HEK293 (cell line): ENCODE results near the gene NDOR1.

Experiments used
- EGR2 ChIP-seq: fragments of 450-650 bp; formaldehyde crosslinking; IDR thresholded peaks from 2 replicates; pipeline ENCODE4 v1.5.1; 2016; ENCODE audit warnings: low read depth, missing biosample characterization, missing genetic modification characterization
- KLF1 ChIP-seq: fragments of 450-650 bp; formaldehyde crosslinking; IDR thresholded peaks from 2 replicates; pipeline ENCODE4 v1.5.1; 2016; ENCODE audit warnings: missing biosample characterization, missing genetic modification characterization
- KLF10 ChIP-seq: fragments of 450-650 bp; IDR thresholded peaks from 2 replicates; pipeline ENCODE4 v1.5.1; 2018; ENCODE audit warnings: missing biosample characterization, mild to moderate bottlenecking, missing genetic modification characterization
- KLF8 ChIP-seq: fragments of 450-650 bp; formaldehyde crosslinking; IDR thresholded peaks from 2 replicates; pipeline ENCODE4 v1.5.1; 2016; ENCODE audit warnings: missing biosample characterization, missing genetic modification characterization
- PBX3 ChIP-seq: sonication (generic); formaldehyde crosslinking; IDR thresholded peaks from 2 replicates; pipeline ENCODE4 v1.8.1; 2022; ENCODE audit warnings: mild to moderate bottlenecking, moderate library complexity, missing genetic modification reagents
- REST ChIP-seq: fragments of 450-650 bp; formaldehyde crosslinking; IDR thresholded peaks from 2 replicates; pipeline ENCODE4 v1.5.1; 2016; ENCODE audit warnings: missing biosample characterization, missing genetic modification characterization
- SETDB1 ChIP-seq: IDR thresholded peaks from one replicate; pipeline ENCODE4 v1.6.1; 2017; ENCODE audit warnings: mild to moderate bottlenecking, low read length, moderate library complexity, mixed read lengths; ENCODE audit not compliant: insufficient read length
- SP2 ChIP-seq: fragments of 450-650 bp; formaldehyde crosslinking; IDR thresholded peaks from 2 replicates; pipeline ENCODE4 v1.5.1; 2016; ENCODE audit warnings: missing biosample characterization, missing genetic modification characterization
- SP7 ChIP-seq: fragments of 450-650 bp; formaldehyde crosslinking; IDR thresholded peaks from 2 replicates; pipeline ENCODE4 v1.5.1; 2016; ENCODE audit warnings: missing biosample characterization, missing genetic modification characterization
- WT1 ChIP-seq: fragments of 450-650 bp; formaldehyde crosslinking; IDR thresholded peaks from 2 replicates; pipeline ENCODE4 v1.5.1; 2016; ENCODE audit warnings: missing biosample characterization, missing genetic modification characterization
- ZBTB1 ChIP-seq: fragments of 450-650 bp; formaldehyde crosslinking; IDR thresholded peaks from 2 replicates; pipeline ENCODE4 v1.5.1; 2016; ENCODE audit warnings: missing biosample characterization, missing genetic modification characterization
- ZBTB10 ChIP-seq: fragments of 450-650 bp; formaldehyde crosslinking; IDR thresholded peaks from 2 replicates; pipeline ENCODE4 v1.5.1; 2016; ENCODE audit warnings: missing biosample characterization, missing genetic modification characterization
- ZNF133 ChIP-seq: fragments of 450-650 bp; formaldehyde crosslinking; IDR thresholded peaks from 2 replicates; pipeline ENCODE4 v1.5.1; 2016; ENCODE audit warnings: missing biosample characterization, missing genetic modification characterization
- ZNF138 ChIP-seq: fragments of 450-650 bp; formaldehyde crosslinking; IDR thresholded peaks from 2 replicates; pipeline ENCODE4 v1.5.1; 2016; ENCODE audit warnings: missing biosample characterization, missing genetic modification characterization, borderline replicate concordance
- ZNF184 ChIP-seq: fragments of 450-650 bp; IDR thresholded peaks from 2 replicates; pipeline ENCODE4 v1.5.1; 2018; ENCODE audit warnings: missing biosample characterization, mild to moderate bottlenecking, missing genetic modification characterization
- ZNF266 ChIP-seq: fragments of 450-650 bp; formaldehyde crosslinking; IDR thresholded peaks from 2 replicates; pipeline ENCODE4 v1.5.1; 2016; ENCODE audit warnings: missing biosample characterization, missing genetic modification characterization, low read depth
- ZNF302 ChIP-seq: fragments of 450-650 bp; formaldehyde crosslinking; IDR thresholded peaks from 2 replicates; pipeline ENCODE4 v1.5.1; 2016; ENCODE audit warnings: missing biosample characterization, missing genetic modification characterization, low read depth
- ZNF324 ChIP-seq: fragments of 450-650 bp; formaldehyde crosslinking; IDR thresholded peaks from 2 replicates; pipeline ENCODE4 v1.5.1; 2016; ENCODE audit warnings: missing biosample characterization, missing genetic modification characterization
- ZNF341 ChIP-seq: fragments of 450-650 bp; formaldehyde crosslinking; IDR thresholded peaks from 2 replicates; pipeline ENCODE4; 2016; ENCODE audit warnings: low read depth, missing biosample characterization, missing genetic modification characterization
- ZNF354C ChIP-seq: fragments of 450-650 bp; formaldehyde crosslinking; IDR thresholded peaks from 2 replicates; pipeline ENCODE4 v1.5.1; 2016; ENCODE audit warnings: missing biosample characterization, missing genetic modification characterization, low read depth, borderline replicate concordance
- ZNF362 ChIP-seq: fragments of 450-650 bp; formaldehyde crosslinking; IDR thresholded peaks from 2 replicates; pipeline ENCODE4 v1.5.1; 2016; ENCODE audit warnings: missing biosample characterization, missing genetic modification characterization
- ZNF366 ChIP-seq: fragments of 450-650 bp; formaldehyde crosslinking; conservative IDR thresholded peaks from 2 replicates; pipeline ENCODE4 v1.5.1; 2016; ENCODE audit warnings: missing biosample characterization, missing genetic modification characterization
- ZNF37A ChIP-seq: fragments of 450-650 bp; IDR thresholded peaks from 2 replicates; pipeline ENCODE4 v1.5.1; 2018; ENCODE audit warnings: missing biosample characterization, missing genetic modification characterization
- ZNF426 ChIP-seq: fragments of 450-650 bp; formaldehyde crosslinking; IDR thresholded peaks from 2 replicates; pipeline ENCODE4 v1.5.1; 2017; ENCODE audit warnings: missing biosample characterization, missing genetic modification characterization, mild to moderate bottlenecking, inconsistent platforms, moderate library complexity
- ZNF521 ChIP-seq: fragments of 450-650 bp; formaldehyde crosslinking; IDR thresholded peaks from 2 replicates; pipeline ENCODE4 v1.5.1; 2017; ENCODE audit warnings: missing biosample characterization, mild to moderate bottlenecking, missing genetic modification characterization
- ZNF571 ChIP-seq: fragments of 450-650 bp; formaldehyde crosslinking; IDR thresholded peaks from 2 replicates; pipeline ENCODE4 v1.5.0; 2017; ENCODE audit warnings: missing biosample characterization, missing genetic modification characterization
- ZNF580 ChIP-seq: fragments of 450-650 bp; formaldehyde crosslinking; IDR thresholded peaks from 2 replicates; pipeline ENCODE4 v1.5.1; 2016; ENCODE audit warnings: missing biosample characterization, missing genetic modification characterization
- ZNF621 ChIP-seq: fragments of 450-650 bp; formaldehyde crosslinking; IDR thresholded peaks from 2 replicates; pipeline ENCODE4 v1.5.1; 2017; ENCODE audit warnings: missing biosample characterization, missing genetic modification characterization
- ZNF658 ChIP-seq: fragments of 450-650 bp; formaldehyde crosslinking; IDR thresholded peaks from 2 replicates; pipeline ENCODE4; 2016; ENCODE audit warnings: missing biosample characterization, missing genetic modification characterization
- ZNF660 ChIP-seq: fragments of 450-650 bp; IDR thresholded peaks from 2 replicates; pipeline ENCODE4 v1.5.1; 2018; ENCODE audit warnings: missing biosample characterization, mild to moderate bottlenecking, missing genetic modification characterization
- ZNF664 ChIP-seq: fragments of 450-650 bp; formaldehyde crosslinking; IDR thresholded peaks from 2 replicates; pipeline ENCODE4 v1.5.1; 2016; ENCODE audit warnings: missing biosample characterization, missing genetic modification characterization
- ZNF776 ChIP-seq: fragments of 450-650 bp; formaldehyde crosslinking; IDR thresholded peaks from 2 replicates; pipeline ENCODE4 v1.5.0; 2017; ENCODE audit warnings: missing biosample characterization, missing genetic modification characterization, borderline replicate concordance
- ZNF792 ChIP-seq: fragments of 450-650 bp; formaldehyde crosslinking; IDR thresholded peaks from 2 replicates; pipeline ENCODE4 v1.5.1; 2016; ENCODE audit warnings: missing biosample characterization, missing genetic modification characterization
- ZNF830 ChIP-seq: fragments of 450-650 bp; IDR thresholded peaks from 2 replicates; pipeline ENCODE4 v1.5.0; 2018; ENCODE audit warnings: missing biosample characterization, missing genetic modification characterization, low read depth, mild to moderate bottlenecking, moderate library complexity

Gene NDOR1

GRCh38 chr9:137240841-137241489 lies 35.5 kb downstream of the NDOR1 start, which contains the start of gene TUBB4B (continued):
- TF ChIP-seq ZNF658 (tag by site-specific recombination) (no peak), KLF8 (tag by site-specific recombination) (peak; percentile 83), ZNF792 (tag by site-specific recombination) (no peak), EGR2 (tag by site-specific recombination) (peak; percentile 70), ZNF354C (tag by site-specific recombination) (no peak), ZNF362 (tag by site-specific recombination) (no peak), KLF10 (tag by site-specific recombination) (peak; percentile 39; the same call in 1 of the 2 replicates), ZNF138 (tag by site-specific recombination) (no peak), ZNF37A (tag by site-specific recombination) (no peak), ZNF426 (tag by site-specific recombination) (no peak), ZNF830 (tag by site-specific recombination) (no peak), ZBTB10 (tag by site-specific recombination) (no peak), ZNF324 (0 out of 2 replicates have a peak, but pooled peaks have one; percentile 42), REST (no peak; the same call in 1 of the 2 replicates), ZNF521 (tag by site-specific recombination) (no peak), PBX3 (peak; percentile 100), ZNF621 (tag by site-specific recombination) (no peak), WT1 (no peak; the same call in 1 of the 2 replicates), ZNF341 (tag by site-specific recombination) (peak; percentile 37; the same call in 1 of the 2 replicates), ZNF776 (tag by site-specific recombination) (no peak), SETDB1 (no peak), ZNF302 (no peak), ZNF660 (tag by site-specific recombination) (peak; percentile 68; the same call in 1 of the 2 replicates), SP2 (tag by site-specific recombination) (peak; percentile 99), ZNF366 (tag by site-specific recombination) (no peak), KLF1 (tag by site-specific recombination) (no peak; the same call in 1 of the 2 replicates), SP7 (tag by site-specific recombination) (peak; percentile 62), ZBTB1 (no peak), ZNF266 (tag by site-specific recombination) (no peak), ZNF664 (tag by site-specific recombination) (no peak), ZNF580 (tag by site-specific recombination) (no peak), ZNF133 (tag by site-specific recombination) (no peak), ZNF184 (tag by site-specific recombination) (no peak), ZNF571 (tag by site-specific recombination) (no peak)
